A549 (cell line): ENCODE measurements around the gene WNT9A.

Source experiments
- CHD4 ChIP-seq: fragments of 200-600 bp; sonication (generic); IDR thresholded peaks from 2 replicates; pipeline ENCODE4 v1.6.1; 2016; ENCODE audit warnings: antibody characterized with exemption, mild to moderate bottlenecking, borderline replicate concordance
- RFX5 ChIP-seq: fragments of 450-650 bp; IDR thresholded peaks from 2 replicates; pipeline ENCODE4 v1.7.1; 2014; ENCODE audit warnings: antibody characterized with exemption, mild to moderate bottlenecking, moderate library complexity
- SMC3 ChIP-seq: fragments of >200 bp; sonication (Bioruptor Twin); formaldehyde crosslinking; IDR thresholded peaks from 3 replicates; pipeline ENCODE4 v1.6.1; 2018; ENCODE audit warnings: inconsistent platforms
- TF ChIP-seq, protein P1 (sequence below): fragments of >200 bp; sonication (Bioruptor Twin); formaldehyde crosslinking; IDR thresholded peaks from 3 replicates; pipeline ENCODE4 v1.6.1; 2016
- TF ChIP-seq, protein P2 (sequence below): IDR thresholded peaks from 2 replicates; pipeline ENCODE4 v1.6.1; 2012

- no peak for TF ChIP-seq SMC3
- TF ChIP-seq, protein P1, sequence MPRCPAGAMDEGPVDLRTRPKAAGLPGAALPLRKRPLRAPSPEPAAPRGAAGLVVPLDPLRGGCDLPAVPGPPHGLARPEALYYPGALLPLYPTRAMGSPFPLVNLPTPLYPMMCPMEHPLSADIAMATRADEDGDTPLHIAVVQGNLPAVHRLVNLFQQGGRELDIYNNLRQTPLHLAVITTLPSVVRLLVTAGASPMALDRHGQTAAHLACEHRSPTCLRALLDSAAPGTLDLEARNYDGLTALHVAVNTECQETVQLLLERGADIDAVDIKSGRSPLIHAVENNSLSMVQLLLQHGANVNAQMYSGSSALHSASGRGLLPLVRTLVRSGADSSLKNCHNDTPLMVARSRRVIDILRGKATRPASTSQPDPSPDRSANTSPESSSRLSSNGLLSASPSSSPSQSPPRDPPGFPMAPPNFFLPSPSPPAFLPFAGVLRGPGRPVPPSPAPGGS, result no peak
- TF ChIP-seq, protein P2, sequence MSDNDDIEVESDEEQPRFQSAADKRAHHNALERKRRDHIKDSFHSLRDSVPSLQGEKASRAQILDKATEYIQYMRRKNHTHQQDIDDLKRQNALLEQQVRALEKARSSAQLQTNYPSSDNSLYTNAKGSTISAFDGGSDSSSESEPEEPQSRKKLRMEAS, result no peak
- no peak for TF ChIP-seq RFX5
- TF ChIP-seq CHD4, result no peak
These were observed 2.5 kb downstream of the WNT9A start for GRCh38 chr1:227944931-227945890.
